Suppressor macrophage treated with lipopolysaccharide for 1 hour (primary cell): Measurements from ENCODE around the gene NTSR1.

Source experiments
- DNase-seq, 3 donors: peaks; one replicate each; pipeline ENCODE4 v3.0.0-alpha.2; 2020 to 2022

NTSR1 gene

DNA sequence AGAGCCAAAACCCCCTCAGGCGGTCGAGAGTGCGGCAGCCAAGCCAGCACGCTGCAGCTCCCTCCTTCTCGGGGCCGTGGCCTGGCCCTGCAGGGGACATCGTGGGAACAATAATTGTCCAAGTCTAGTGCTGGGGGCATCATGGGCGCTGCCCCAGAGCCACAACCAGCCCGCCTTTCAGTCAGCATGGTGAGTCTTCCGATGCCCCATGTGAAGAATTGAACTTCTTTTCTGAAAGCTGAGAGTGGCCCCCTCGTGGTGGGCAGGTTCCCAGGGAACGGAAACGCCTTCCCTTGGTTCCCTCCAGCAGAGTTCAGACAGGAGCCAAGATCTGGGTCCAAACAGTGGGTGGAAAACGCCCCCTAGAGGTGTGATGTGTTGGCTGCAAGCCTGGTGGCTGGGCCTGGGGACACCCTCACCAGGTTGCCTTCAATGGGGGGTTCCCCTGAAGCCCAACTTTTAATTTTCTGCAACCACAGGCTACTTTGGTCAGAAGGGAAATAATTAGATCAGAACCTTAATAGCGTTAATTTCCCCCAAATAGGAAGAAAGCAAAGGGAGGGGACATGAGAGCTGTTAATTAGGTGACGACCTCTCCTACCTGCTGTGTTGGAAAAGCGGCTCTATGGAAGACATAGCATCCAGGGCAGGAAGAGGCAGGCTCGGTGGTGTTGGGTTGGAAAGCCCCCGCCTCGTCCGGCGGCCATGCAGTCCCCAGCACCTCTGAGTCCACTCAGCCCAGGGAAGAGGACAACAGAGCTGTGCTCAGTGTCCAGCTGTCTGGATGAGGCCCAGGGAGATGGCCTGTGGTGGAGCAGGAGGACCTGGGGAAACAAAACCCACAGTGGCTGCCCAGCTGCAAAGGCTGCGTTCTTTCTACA lies 82.9 kb downstream of the NTSR1 start:
- DNase-seq, result peak; percentile 92 to 93 (median 93)

DNA sequence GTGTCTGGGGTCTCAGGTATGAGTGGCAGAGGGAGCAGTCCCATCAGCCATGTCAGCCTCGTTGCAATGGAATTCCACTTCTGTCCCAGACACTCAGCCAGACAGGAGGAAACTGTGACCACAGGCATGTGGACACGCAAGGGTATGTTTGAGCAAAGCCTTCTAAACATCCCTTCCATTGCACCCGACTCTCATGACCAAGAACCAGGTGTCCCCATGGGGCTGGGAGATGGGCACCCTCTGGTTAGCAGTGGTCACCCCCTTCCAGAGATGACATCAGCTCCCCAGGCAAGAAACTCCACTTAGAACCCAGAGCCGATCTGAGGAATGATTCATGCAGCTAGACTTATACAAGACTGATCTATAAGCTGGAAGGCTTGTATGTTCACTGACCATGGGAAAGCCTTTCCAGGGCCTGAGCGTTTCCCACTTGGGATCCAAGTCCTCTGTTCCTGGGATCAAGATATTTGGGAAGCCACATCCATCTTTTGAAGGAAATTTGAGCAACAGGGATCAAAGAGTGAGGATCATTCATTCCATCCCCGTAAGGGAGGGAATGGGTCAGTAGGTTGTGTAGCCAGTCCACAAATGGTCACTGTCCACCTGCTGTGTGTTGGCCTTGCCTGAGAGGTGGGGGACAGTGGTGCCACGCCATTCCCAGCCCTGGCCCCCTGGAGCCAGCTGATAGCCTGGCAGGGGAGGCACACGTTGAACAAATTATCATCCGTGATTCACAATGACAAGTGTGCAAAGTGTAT lies 83.7 kb downstream of the NTSR1 start:
- DNase-seq, result peak in 1 of 3 donors; percentile 38

DNA sequence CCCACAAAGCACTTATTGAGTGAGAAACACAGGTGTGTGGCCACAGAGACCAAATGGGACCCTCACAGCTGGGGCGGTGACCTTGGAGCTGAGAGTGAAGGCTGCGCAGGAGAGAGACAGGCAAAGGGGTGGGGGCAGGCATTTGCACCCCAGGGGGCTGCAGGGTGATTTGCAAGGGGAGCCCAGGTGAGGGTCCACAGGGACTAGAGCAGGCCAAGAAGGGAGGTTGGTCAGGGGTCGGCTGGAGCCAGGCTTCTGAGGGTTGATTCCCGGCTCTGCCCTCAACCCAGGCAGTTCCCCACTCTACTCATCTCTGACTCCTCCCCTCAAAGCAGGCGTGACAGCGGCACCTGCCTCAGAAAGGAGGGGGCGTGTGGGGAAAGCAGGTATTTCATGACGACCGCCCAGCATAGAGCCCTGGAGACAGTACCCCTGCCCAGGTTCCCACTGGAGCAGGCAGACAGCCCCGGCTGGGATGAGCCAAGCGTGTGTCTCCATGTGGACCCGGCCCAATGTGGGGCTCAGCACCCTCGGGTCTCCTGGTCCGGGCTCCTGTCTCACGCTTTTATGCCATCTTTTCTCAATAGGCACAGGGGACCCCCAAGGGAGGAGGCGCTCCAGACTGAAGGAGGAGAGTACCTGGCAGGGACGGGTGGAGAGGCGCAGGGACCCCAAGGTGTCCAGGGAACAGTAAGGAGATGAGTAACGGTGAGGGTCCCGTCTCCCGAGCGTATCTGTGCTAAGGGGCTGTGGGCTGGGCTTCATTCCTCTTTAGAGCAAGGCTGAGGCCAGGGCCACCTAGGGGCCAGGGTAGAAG lies 84.5 kb downstream of the NTSR1 start:
- no peak for DNase-seq

DNA sequence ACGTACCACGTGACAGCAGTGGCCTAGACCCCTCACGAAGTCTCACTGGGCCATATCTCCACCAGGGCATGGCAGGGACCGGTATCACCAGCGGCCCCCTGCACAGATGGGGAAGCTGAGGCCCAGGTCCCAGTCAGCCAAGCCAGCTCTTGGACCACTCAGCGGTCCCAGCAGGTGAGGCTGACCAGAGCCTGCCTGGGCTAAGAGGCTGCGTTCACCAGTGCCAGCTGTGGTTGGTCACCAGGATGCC lies 85.0 kb downstream of the NTSR1 start:
- DNase-seq, result no peak

DNA sequence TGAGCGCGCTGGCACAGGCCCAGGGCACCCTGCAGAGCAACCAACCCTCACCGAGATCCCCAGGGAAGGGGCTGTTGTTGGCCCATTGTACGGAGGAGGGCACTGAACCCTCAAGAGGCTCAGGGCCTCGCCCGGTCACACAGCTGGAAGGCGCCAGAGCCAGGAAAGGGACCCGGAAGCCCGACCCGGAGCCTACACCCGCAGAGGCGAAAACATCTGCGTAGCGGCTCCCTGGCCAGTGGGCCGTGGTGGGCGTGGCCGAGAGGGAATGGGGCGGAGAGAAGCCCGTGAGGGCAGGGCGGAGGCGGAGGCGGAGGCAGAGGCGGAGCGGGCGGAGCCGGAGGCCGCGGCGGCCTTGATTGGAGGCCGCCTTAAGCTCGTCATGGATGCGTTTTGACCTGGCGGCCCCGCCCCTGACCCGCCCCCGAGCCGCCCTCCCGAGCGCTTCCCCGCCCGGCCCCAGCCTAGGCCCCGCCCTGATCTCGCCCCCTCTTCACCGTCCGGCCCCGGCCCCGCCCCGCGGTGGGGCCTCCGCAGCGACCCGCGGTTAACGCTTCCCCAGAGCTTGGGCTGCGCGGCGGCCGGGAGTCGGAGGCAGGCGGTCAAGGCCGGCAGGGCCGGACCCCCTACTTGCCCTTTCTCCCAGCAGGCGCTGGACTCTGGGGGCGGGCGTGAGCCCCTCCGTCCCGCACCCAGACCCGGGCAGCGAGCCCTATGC lies 85.5 kb downstream of the NTSR1 start:
- peak; percentile 96 to 99 (median 99) for DNase-seq

DNA sequence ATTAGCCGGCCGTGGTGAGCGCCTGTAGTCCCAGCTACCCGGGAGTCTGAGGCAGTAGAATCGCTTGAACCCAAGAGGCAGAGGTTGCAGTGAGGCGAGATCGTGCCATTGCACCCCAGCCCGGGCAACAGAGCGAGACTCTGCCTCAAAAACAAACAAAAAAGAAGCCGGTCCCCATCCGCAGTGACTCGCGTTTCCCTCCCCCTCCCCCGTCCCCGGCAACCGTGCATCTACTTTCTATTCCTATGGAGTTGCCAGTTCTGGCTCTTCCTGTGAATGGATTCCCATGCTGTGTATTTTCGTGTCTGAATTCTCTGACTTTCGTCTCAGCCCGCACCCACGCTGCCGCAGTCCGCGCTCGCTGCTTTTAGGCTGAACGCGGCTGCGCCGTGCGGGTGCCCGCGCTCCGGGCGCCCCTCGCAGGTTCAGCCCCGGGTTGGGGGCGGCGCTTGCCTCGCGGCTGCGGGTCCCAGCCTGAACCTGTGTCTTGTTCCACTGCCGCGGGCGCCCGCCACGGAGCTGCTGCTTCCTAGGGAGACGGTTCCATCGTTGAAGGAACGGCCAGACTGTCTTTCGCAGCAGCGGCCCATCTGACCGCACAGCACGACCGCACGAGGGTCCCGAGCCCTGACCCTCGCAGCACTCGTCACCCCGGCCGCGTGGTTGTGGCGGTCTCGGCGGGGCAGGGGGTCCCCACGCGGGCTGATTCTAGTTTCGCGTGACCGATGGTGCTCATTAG lies 86.6 kb downstream of the NTSR1 start:
- DNase-seq, result peak; percentile 50 to 65 (median 57)

DNA sequence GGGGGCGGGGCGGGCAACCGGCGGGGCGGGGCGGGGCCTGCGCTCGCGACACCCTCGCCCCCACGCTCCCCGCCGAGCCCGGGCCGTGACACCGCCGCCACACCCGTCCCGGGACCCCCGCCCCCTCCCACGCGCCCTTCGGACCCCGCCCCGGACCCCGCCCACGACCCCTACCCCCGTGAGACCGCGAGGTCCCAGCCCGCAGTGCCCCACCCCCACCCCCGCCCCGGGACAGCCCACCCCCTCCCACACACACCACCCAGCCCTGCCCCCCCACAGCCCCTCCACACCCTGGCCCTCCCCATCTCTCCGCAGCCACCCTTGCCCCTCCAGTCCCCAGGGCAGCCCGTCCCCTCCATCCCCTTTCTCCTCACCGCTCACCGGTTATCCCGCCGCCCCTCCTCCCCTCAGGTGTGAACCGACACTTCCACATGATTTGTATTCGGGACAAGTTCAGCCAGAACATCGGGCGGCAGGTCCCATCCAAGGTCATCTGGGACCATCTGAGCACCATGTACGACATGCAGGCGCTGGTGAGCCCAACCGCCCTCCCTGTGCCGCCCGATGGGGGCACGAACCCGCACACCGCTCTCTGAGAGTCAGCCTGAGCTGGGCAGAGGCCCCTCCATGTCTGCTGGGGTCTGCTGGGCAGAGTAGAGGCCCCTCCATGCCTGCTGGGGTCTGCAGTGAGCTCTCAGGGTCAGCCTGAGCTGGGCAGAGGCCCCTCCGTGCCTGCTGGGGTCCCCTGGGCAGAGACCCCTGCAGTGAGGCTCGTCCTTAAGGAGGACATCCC lies 88.3 kb downstream of the NTSR1 start:
- no peak for DNase-seq

DNA sequence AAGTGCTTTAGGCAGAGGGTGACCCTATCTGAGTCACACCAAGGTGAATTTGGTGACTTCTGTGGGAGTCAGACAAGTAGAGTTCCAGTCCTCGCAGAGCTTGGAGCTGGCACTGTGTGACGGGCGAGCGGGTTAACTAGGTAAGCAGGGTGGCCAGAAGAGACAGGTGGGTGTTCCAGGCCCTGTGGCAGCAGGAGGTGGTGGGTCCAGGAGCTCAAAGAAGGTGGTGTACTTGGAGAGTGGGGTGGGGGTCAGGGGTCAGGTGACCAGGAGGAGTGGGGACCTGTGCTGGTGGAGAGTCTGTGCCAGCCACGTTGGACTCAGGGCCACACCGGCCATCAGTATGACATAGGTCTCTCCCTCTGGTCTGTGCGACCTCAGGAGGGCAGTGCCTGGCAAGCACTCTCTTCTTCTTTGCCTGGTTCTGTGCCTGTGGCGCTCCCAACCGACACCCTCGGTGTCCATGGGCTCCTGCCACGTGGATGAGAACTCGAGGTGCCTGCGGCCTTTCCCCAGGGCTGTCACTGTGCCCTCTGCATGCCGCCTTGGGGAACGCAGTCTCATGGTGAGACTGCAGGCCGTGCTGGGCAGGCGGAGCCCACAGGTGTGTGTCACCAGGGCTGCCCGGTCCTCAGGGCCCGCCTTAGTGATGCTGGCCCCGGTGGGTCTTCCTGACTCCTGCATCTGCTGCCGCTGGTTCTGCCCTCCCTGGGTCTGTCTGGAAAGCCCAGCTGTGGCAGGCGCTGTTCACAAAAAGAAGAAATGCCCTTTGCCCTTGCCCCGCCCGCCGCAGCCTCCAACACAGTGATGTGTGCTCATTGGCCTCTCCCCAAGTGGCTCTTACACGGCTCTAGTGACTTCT lies 89.3 kb downstream of the NTSR1 start:
- DNase-seq, result peak in 1 of 3 donors; percentile 27

DNA sequence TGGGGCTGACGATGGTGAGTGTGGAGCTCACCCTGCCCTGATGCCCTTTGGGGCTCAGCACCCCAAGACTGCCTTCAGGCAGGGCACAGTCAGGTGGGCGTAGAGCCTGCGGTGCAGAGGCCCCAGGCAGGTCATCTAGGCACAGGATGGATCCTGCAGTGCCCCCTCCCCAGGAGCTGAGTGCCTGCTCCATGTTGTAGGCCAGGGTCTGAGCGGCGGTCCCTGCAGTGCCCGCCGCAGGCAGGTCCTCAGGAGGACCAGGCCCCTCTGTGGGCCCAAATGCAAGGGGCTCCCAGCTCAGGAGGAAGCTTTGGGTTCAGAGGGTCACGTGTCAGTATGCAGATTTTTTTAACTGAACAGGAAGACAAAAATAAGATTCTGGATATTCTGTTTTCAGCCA lies 90.4 kb downstream of the NTSR1 start:
- no peak for DNase-seq

DNA sequence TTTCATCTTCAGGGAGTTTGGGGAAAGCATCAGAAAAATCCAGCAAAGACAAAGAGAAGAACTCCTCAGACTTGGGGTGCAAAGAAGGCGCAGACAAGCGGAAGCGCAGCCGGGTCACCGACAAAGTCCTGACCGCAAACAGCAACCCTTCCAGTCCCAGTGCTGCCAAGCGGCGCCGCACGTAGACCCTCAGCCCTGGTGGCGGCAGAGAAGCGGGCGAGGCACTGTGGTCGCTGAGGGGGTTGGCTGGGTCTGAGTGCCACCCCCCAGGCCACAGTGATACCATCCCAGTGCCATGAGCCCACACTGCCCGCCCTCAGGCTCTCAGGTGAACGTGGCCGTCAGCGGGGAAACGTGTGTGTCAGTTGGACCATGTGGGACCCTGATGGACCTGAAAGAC lies 90.8 kb downstream of the NTSR1 start:
- no peak for DNase-seq

DNA sequence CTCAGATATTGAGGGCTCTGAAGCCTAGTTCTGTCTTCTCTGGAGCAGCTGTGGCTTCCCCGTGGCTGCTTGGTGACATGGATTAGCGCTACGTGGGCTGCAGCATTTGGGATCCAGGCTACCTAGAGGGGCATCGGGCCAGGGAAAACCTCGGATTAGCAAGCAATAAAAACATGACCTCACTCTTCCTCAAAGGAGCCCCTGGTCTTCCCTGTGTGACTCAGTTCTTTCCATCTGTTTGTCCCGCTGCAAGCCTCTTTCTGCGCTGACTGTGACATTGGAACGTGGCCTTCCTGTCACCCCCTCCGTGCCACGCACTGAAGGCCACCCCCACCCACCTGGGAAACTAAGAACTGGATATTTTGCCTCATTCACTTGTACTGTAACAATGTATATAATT lies 91.2 kb downstream of the NTSR1 start:
- no peak for DNase-seq

DNA sequence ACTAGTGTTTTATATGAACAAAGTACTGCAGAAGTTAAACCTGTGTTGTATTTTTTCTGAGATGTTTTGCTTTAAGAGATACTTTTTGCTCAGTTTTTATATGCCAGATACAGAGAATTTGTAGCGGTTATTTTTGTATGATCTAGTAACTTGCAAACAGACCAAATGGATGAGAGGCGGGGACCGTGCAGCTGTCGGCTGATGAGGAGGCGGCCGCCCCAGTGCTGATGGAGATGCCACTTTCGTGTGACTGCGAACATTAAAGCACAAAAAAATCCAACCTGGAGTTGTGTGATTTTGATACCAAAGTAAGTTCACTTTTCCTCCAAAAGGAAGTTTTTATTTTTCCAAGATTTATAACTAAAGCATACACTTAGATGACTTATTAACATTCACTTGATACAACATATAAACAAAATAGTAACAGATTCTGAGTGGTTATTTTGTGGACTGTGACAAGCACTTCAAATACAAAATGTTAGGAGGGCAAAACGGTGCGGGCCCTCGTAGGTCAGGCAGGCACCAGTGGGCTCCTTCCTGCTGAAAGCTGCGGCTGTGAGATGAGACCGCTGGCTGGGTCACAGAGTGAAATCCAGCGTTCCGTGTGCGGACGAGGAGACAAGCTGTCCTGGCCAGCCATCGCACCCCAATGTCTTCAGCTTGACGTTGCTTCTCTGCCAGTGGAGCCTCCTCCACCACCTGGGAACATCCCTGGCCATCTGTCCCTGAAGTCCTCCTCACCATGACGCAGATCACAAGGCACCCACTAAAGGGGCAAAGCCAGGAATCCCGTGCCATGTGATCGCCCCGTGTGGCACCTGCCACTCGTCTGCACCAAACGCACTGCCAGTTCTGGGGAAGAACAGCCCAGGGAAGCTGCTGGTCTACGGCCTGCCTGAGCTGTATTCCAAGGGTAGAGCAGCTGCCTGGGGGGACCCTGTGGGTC lies 92.0 kb downstream of the NTSR1 start:
- DNase-seq, result no peak

DNA sequence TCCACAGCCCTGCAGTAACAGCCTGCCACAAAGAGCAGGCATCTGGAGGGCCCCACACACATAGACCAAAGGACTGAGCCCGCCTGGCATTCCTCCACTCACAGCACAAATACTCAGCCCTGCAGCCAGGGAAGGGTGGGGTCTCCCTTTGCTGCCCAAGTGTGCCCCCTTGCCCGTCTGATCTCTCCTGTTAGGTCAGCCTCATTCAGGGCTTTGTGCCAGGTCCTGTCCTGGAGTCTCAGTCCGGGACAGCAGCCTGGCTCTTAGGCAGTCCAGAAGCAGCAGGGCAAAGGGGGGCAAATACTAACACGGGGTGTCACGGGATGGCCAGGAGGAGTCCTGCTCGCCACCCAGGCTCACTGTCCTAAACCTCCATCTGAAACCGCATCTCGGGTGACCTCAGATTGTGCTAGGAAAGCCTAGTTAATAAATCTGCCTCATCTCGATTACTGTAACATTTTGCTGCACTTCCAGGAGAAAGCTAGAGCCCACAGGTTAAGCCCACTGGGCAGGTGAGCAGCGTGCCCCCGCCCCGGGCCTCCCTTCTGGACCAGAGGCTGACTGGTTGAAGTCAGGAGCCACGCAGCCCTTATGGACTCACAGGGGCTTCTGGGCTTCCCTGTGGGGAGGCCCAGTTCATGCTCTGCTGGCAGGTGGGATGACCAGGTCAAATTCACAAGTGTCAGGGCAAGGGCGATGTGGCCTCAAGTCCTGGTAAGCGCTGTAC lies 92.8 kb downstream of the NTSR1 start:
- DNase-seq, result no peak

DNA sequence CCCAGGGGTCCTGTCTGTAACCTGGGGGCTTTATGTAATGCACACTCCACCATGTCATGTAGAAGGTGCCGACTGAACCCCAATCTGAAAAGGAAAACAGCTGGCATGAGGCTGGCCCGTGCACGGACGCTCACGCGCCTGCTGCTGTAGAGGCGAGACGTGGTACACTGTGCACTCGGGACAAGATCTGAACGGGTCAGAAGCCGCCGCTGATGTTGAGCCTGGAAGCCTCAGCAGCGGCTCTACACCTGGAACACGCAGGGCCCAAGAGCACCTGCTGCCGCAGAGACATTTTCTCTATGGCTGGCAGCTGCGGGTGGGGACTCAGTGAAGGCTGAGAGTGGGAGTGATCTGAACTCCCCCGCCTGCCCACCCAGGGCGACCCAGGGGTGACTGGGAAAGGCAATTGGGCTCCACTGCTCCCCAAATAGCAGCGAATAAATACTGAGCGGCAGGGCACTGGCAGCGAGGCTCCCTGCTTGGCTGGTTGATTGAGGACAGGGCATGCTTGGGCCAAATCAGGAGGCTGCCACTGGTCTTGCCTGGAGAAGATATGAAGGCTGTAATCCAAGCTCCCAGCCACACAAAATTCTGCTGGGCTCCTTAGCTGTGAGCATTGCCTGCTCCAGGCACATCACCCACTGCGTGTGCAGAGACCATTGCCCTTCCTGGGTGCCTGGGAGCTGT lies 93.5 kb downstream of the NTSR1 start:
- no peak for DNase-seq

DNA sequence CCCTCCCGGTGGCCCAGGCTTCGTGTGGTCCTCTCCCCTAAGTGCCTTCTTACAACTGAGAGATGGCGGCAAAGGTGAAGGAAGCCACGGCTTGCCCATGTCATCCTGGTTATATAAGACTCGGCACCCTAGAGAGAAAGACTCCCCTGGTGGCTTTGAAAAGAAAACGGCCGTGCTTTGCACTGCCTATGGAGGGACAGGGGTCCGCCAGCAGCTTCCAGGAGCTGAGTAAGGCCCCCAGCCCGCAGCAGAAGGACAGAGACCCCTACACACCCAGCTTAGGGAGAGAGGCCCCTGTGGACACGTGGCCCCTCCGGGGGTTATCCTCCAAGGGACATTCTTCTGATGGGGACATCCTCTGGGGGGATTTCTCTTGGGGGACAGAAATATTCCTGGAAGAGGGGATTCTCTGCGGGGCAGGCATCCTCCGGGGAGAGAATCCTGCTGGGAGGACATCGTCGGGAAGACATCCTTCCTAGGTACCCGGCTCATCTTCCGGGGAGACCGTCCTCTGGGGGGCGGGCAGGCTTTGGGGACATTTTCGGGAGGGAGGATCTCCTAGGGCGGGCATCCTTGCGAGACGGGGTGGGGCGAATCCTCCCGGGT lies 95.5 kb downstream of the NTSR1 start:
- DNase-seq, result no peak

DNA sequence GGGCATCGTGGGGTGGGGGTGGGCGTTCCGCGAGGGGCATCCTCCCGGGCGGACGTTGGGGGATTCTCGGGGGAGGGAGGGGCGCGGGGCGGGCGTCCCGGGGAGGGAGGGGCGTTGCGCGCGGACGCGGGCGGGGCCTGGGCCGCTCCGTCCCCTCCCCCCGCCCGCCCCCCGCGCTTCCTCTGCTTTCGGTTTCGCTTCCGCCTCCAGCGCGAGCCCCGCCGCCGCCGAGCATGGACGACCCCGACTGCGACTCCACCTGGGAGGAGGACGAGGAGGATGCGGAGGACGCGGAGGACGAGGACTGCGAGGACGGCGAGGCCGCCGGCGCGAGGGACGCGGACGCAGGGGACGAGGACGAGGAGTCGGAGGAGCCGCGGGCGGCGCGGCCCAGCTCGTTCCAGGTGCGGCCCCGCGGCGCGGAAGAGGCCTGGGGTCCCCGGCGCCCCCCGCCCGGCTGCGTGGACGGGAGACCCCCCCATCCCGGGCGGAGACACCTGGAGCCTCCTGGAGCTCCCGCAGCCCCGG lies 96.1 kb downstream of the NTSR1 start, which contains the start of gene OGFR:
Gene OGFR (plus strand): TSS at position 209 of the 528 bp plus-strand sequence. CDS start 25 bp downstream, at position 234.
- DNase-seq, result peak; percentile 60 to 89 (median 71)
